ENCODE data around the gene NIM1K.

DNA sequence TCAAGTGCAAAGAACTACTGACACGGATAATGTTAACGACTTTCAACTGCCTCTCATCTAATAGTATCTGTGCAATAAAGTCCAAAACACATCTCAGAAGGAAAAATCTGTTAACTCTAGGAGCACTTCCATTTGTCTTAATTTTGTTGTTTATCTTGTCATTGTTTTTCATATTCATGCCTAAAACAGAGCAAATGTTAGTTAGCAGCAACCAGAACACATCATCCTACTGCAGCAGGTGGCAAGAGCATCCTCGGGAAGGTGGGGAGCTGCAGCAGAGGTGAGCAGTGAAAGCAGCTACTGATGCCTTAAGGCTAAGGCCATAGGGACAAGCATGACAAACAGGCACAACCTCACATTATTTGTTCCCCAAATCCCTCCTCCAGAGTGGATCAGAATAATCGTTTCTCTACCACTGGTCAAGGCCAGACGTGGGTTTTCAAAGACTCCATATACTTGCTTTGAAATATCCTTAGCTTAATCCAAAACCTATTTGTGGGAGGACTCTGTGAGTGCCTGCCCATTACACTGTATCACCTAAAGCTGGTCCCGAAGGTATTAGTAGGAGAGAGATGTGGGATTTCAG lies 120.1 kb downstream of the NIM1K start:
- TF ChIP-seq, protein P1, sequence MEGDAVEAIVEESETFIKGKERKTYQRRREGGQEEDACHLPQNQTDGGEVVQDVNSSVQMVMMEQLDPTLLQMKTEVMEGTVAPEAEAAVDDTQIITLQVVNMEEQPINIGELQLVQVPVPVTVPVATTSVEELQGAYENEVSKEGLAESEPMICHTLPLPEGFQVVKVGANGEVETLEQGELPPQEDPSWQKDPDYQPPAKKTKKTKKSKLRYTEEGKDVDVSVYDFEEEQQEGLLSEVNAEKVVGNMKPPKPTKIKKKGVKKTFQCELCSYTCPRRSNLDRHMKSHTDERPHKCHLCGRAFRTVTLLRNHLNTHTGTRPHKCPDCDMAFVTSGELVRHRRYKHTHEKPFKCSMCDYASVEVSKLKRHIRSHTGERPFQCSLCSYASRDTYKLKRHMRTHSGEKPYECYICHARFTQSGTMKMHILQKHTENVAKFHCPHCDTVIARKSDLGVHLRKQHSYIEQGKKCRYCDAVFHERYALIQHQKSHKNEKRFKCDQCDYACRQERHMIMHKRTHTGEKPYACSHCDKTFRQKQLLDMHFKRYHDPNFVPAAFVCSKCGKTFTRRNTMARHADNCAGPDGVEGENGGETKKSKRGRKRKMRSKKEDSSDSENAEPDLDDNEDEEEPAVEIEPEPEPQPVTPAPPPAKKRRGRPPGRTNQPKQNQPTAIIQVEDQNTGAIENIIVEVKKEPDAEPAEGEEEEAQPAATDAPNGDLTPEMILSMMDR (IDR thresholded peaks at IDR 0.05 in 4 of 5, conservative IDR thresholded peaks at IDR 0.05 in 1 of 5), result no peak
- no peak for TF ChIP-seq POLR2A (IDR thresholded peaks at IDR 0.05)

Data from gastrocnemius medialis (tissue), 4 donors.